Measurements from ENCODE around the gene ABCA7. TPM values are rescaled to one million over a fixed set of nuclear protein-coding genes. Genes with fewer than 3 reads are reported as not detected.

Gene ABCA7
- total RNA-seq, 4 donors from 2014 or later: 15.5 to 58.7 (median 29.8) TPM

- 1 to 2% methylated on average over 8 to 32 of the region's 93 CpGs for WGBS, 2 donors
- TF ChIP-seq CTCF (IDR thresholded peaks at IDR 0.05): peak in 1 of 6 experiments; percentile 14
- TF ChIP-seq POLR2A (IDR thresholded peaks at IDR 0.05): peak in 1 of 2 donors; percentile 13
- Histone ChIP-seq H3K4me1 (peaks cover 44 to 54% of the 10 kb centered on the region in 2 donors), H3K27ac (peak overlapping the region; percentile 98 to 99 (median 99)), H3K27me3 (no peaks in the 10 kb centered on the region), H3K9me3 (no peaks in the 10 kb centered on the region), H3K36me3 (peaks cover 24 to 29% of the 10 kb centered on the region in 2 donors), H3K4me3 (replicated peaks in 1 of 3) (peak overlapping the region; percentile 47 to 98 (median 48))
- peak; percentile 80 to 81 for DNase-seq
- intact Hi-C loops (cut with DNase I): no loop called here
These were observed 64.6 kb downstream of the ABCA7 start for GRCh38 chr19:1104311-1105007.

- Histone ChIP-seq H3K27ac (peak overlapping the region; percentile 98 to 99 (median 99)), H3K4me1 (peaks cover 39 to 46% of the 10 kb centered on the region in 2 donors), H3K27me3 (no peaks in the 10 kb centered on the region), H3K36me3 (peaks cover 30 to 31% of the 10 kb centered on the region in 2 donors), H3K4me3 (replicated peaks in 1 of 3) (peak overlapping the region; percentile 22 to 98 (median 38)), H3K9me3 (no peaks in the 10 kb centered on the region)
- 48 to 61% methylated on average over 28 to 29 of the region's 69 CpGs for WGBS, 2 donors
- intact Hi-C loops (cut with DNase I): no loop called here
- DNase-seq: peak; percentile 52 to 54
- no peak for TF ChIP-seq CTCF (IDR thresholded peaks at IDR 0.05)
- TF ChIP-seq POLR2A (IDR thresholded peaks at IDR 0.05): no peak
These were observed 65.3 kb downstream of the ABCA7 start for GRCh38 chr19:1105008-1105872.

- Histone ChIP-seq H3K36me3 (peaks cover 37 to 39% of the 10 kb centered on the region in 2 donors), H3K9me3 (no peaks in the 10 kb centered on the region), H3K4me1 (peaks cover 30 to 37% of the 10 kb centered on the region in 2 donors), H3K4me3 (replicated peaks in 1 of 3) (no peak overlapping the region), H3K27ac (no peak overlapping the region), H3K27me3 (no peaks in the 10 kb centered on the region)
- intact Hi-C loops (cut with DNase I): no loop called here
- 92 to 96% methylated on average over 11 to 29 of the region's 32 CpGs for WGBS, 2 donors
- no peak for DNase-seq
- no peak for TF ChIP-seq CTCF (IDR thresholded peaks at IDR 0.05)
- no peak for TF ChIP-seq POLR2A (IDR thresholded peaks at IDR 0.05)
These were observed 66.2 kb downstream of the ABCA7 start for GRCh38 chr19:1105873-1106840.

GRCh38 chr19:1106841-1107660 is 67.1 kb downstream of the ABCA7 start:
- no peaks in the 10 kb centered on the region for H3K9me3 ChIP-seq
- peaks cover 42 to 44% of the 10 kb centered on the region in 2 donors for H3K36me3 ChIP-seq
- WGBS, 2 donors: 82 to 83% methylated on average over 5 to 6 of the region's 17 CpGs
- intact Hi-C loops (cut with DNase I): no loop called here
- H3K27ac ChIP-seq: no peak overlapping the region
- DNase-seq: no peak
- H3K27me3 ChIP-seq: no peaks in the 10 kb centered on the region
- peaks cover 23 to 28% of the 10 kb centered on the region in 2 donors for H3K4me1 ChIP-seq
- H3K4me3 ChIP-seq (replicated peaks in 1 of 3): no peak overlapping the region
- no peak for TF ChIP-seq POLR2A (IDR thresholded peaks at IDR 0.05)
- TF ChIP-seq CTCF (IDR thresholded peaks at IDR 0.05): no peak
